ENCODE measurements around the gene OGDH.

The OGDH gene

DNA sequence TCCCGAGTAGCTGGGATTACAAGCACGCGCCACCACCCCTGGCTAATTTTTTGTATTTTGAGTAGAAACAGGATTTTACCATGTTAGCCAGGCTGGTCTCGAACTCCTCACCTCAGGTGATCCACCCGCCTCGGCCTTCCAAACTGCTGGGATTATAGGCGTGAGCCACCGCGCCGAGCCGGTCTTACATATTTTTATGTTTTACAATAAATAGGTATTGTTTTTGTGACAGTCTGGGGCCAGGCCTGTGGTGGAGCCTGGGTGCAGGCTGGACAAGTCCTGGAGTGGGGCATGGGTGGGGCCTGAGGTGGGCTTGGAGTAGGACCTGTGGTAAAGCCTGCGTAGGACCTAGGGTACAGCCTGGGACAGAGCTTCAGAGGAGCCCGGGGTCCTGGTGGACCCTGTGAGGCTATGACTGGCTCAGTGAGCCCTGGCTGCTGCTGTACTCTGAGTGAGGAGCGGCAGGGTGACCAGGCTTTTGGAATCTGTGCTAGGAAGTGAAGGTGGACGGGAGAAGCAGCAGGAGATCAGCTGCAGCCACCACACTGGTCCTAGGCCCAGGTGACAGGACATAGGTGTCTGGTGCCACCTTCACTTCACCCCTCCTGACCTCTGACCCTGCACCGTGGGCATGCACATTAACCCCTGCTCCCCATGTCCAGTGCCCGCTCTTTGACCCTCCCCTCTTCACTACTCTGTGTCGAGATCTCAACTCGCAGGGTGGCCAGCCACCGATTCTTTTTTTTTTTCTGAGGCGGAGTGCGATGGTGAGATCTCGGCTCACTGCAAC lies 132.6 kb downstream of the OGDH start:
- DNase-seq (ENCODE audit: low spot score): no peak

DNA sequence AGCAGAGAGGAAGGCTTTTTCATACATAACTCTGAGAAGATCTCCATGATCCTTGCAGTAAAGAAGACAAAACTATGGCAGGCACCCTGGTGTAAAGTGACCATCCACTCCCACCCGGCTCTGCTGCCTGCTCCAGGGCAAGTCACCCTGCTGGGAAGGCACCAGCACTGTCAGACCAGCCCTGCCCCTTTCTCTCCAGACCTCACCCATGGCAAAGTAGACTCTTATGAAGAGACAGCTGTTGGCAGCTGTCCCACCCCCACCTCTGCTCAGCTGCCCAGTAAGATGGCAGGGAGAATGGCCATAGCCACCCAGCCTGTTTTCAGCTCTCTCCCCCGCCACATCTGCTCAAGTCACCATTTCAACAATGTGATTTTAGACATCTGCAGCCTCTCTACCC lies 133.6 kb downstream of the OGDH start:
- no peak for DNase-seq (ENCODE audit: low spot score)

DNA sequence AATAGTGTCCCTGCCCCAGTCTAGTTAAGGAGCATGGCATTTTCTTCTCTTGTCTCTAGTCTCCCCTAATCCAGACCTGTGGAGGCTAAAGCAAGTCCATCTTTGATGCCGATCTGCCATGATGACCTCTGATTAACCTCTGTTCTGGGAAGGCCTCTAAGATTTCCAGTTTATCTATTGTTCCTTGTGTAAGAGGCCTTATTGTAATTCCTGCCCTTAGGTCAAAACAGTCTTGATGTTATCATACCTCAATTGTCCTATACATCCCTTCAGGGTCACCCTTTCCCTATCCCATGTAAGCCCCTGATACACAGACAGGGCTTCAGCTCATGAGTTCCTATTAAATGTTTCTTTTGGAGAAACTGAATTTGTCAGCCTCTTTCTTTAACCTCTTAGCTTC lies 137.3 kb downstream of the OGDH start:
- no peak for DNase-seq (ENCODE audit: low spot score)

DNA sequence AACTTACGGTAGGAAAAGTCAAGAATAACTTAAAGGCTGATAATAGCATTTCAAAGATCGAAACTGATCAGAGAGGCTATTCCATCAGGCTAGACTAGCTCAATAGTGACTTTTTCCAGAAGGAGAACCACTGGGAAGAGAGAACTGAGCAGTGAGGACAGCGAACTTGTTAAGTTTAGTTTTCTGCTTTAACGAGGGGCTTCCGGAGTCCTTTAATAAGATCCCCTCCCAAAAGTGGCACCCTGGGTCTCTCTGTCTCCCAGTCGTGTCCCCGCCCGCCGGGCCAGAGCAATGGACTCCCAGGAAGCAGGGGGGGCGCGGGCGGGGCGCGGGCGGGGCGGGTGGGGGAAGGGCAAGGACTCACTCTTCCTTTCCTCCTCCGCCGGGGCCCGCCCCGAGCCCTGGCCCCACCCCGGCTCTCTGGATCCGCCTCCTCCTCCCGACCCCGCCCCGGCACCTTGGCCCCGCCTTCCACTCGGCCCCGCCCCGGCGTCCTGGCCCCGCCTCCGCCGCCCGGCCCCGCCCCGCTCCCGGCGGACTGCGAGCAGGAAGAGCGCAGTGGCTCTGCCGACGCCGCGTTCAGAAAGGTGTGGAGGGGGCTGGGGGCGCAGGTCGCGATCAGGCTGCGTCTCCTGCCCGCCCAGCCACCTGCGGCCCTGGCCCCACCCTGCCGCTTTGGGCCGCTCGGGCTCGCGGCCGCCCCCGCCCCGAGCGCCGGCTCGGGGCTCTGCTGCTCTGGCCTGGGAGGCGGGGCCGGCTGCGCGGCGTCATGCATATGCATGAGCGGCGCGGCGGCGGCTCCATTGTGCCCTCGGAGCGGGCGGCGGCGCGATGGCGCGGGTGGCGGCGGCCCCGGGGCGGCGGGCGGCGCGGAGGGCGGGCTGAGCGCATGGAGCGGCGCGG lies 141.9 kb downstream of the OGDH start, which contains the start of gene ZMIZ2:
Gene ZMIZ2 (plus strand): TSS at position 803 of the 903 bp plus-strand sequence. CDS start 7,403 bp downstream, outside the sequence.
- DNase-seq (ENCODE audit: low spot score): peak; percentile 99

DNA sequence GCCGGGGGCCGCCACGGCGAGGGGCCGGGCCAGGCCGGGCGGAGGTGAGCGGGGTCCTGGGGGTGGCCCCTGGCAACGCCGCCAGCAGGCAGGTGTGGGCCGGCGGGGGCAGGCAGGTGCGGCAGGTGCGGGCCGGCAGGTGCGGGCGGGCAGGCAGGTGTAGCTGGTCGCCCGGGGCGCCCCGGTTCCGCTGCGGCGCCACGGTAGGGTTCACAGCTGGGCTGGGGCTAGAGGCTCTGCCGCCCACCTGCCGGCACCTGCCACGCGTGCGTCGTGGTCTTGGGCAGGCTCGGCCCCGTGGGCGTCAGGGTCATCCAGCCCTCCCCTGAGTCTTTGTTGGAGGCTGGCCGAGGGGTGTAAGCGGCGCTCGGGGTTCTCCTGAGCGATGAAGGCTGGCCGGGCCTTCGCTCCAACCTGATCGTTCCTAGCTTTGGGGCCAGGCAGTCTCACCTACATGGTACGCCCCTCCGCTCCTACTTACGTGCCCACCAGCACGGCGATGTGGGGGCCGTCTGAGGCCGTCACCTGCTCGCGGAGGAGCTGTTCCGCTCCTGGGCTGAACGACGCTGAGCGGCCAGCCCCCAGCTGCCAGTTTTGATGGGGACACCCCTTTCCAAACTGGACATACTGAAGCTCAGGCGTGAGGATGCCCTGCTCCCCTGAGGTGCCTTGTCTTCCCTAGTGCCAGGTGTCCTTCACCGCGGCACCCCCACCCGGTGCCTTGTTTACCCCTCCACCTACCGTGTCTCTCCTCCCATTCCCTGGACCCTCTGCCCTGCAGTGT lies 142.7 kb downstream of the OGDH start:
- peak; percentile 27 for DNase-seq (ENCODE audit: low spot score)

DNA sequence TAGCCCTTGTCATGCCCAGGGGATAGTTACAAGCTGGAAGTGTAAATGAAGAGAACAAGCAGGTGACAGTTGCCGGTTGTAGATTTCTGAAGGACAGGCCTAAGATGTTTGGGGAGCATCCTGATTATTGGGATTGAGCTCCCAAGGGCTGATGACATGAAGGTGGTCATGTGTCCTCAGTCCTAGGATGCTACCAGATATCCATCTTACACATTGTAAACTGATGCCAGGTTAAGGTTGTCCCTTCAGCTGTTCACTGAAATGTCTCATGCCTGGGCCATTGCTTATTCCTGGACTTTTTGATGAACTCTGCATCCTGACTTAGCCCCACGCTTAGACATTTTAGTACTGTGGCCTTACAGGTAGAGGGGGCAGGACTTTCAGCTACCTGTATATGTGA lies 143.6 kb downstream of the OGDH start:
- no peak for DNase-seq (ENCODE audit: low spot score)

DNA sequence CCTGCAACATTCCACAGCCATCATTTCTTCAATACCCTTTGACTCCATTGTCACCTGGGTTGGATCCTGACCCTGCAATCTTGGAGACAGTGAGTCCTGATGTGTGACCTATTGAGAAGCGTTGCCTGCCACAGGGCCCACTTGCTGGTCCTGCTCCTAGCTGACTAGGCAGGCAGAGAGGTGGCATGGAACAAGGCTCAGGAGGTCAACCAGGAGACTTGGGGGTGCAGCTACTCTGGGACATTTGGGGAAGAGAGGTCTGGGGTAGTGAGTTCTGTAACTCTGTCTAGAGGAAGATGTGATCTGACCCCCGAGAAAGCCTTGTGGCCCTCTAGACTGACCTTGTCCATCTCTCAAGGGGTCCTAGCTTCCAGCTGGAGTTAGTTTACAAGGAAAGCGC lies 144.0 kb downstream of the OGDH start:
- no peak for DNase-seq (ENCODE audit: low spot score)

DNA sequence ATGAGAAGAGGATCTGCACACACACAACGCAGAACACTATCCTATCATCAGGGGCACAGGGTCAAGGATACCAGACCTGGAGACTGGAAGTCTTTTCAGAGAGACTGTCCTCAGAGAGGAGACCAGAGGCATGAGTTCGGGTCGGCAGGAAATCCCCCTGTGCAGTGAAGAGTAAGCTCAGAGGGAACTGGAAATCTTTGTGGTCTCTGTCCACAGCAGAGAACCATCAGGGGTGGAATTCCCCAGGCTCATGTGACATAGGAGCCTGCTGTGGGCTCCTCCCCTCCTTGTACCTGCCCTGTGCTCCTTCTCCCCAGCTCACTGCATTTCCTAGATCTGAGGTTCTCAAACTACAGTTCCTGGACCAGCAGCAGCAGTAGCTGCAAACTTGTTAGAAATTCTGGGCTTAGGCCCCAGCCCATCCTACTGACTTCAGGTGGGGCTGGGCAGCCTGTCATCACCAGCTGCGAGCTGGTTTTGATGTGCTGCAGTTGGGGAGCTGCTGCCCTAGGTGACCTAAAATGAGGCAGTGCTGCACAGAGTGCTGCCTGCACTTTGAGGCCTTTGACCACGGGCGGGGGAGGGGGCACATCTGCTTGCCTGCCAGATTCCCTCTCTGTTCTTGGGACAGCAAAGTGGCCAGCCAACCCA lies 144.6 kb downstream of the OGDH start:
- peak; percentile 12 for DNase-seq (ENCODE audit: low spot score)

DNA sequence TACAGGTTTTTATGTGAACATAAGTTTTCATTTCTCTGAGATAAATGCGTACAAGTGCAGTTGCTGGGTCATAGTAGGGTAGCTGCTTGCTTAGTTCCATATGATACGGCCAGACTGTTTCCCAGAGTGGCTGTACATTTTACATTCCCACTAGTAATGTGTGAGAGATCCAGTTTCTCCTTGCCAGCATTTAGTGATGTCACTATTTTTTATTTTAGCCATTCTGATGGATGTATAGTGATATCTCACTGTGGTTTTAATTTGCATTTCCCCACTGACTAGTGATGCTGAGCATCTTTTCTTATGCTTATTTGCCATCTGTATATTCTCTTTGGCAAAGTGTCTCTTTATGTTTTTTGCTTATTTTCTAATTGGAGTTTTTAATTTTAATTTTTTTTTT lies 146.4 kb downstream of the OGDH start:
- no peak for DNase-seq (ENCODE audit: low spot score)

DNA sequence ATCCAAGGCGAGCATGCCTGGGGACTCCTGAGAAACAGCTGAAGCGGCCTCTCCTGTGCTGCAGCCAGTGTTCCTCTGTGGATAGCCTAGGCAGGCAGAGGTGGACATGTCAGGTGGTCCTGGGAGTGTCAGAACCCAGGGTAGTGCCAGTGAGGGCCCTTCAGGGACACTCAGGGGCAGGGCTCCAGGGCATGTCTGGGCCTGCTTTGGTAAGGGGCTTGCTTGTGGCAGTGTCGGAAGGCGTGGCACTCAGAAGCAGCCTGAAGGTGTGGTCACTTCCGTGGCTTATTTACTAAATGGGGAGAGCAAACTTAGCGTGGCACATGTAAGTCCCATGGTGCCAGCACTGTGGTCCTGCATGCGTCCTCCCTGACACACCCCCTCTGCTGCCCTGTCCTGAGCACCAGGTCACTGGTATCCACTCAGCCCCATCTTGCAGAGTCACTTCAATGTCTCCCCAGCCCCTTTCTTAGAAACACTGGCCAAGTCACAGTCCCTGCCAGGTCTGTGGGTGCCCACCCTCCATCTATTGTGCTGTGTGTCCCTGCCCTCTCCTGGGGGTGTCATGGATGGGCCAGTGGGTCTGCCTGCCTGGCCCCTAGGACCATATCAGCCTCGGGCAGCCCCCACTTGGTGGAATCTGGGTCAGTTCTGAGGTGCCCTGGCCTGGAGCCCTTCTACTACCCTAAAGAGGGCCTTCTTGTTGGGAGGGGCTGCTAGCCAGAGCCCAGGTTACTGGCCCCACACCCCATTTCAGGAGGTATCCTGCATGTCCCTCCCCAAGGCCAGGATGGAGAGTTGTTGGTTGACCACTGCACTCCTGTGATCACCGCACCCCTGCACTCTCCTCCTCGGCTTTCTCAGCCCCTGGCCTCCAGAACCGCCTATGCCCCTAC lies 148.6 kb downstream of the OGDH start:
- no peak for DNase-seq (ENCODE audit: low spot score)

DNA sequence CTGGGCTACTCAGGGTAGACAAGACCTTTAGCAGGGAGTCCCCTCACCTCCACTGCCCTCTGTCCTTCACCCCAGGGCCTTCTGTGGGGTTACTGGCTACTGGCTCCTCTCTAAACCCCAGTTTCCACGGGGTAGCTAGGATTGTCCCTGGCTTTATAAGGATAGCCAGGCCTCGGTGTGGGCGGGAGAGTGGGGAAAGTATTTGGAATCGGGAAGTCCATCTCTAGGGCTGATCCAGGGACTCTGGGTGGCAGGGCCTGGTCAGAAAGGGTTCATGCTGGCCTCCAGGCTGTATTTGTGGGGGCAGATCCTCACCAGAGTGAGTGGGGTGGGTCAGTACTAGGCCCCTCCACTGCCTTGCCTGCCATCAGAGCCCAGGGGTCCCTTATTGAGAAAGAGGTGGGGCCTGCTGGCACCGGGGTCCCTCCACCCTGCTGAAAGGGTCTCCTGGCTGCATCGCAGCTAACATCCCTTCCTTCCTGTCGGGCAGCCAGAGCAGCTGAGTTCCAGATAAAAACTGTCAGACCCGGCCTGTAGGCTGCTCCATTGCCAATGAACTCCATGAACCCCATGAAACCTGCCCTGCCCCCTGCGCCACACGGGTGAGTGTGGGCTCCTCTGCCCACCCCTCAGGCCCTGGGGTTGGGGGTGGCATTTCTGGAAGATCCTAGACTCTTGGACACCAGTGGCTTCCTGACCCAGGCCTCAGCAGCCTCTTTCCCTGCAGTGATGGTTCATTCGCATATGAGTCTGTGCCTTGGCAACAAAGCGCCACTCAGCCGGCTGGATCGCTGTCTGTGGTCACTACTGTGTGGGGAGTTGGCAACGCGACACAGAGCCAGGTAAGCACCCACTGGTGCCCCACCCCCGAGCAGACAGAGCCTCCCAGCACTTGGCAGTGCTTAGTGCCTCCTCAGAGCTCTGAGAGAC lies 149.5 kb downstream of the OGDH start:
- DNase-seq (ENCODE audit: low spot score): peak; percentile 24

DNA sequence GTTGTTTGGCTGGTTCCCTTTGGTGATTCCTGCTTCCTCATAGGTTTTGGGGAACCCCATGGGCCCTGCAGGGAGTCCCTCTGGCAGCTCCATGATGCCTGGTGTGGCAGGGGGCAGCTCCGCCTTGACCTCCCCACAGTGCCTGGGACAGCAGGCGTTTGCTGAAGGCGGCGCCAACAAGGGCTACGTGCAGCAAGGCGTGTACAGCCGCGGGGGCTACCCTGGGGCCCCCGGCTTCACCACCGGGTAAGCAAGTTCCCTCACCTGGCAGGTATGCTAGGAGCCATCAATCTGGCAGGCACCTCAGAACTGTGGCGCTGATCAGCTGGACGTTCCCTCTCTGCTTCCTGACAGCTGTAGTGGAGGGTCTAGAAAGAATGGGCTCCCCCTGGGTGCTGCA lies 150.5 kb downstream of the OGDH start:
- DNase-seq (ENCODE audit: low spot score): no peak

DNA sequence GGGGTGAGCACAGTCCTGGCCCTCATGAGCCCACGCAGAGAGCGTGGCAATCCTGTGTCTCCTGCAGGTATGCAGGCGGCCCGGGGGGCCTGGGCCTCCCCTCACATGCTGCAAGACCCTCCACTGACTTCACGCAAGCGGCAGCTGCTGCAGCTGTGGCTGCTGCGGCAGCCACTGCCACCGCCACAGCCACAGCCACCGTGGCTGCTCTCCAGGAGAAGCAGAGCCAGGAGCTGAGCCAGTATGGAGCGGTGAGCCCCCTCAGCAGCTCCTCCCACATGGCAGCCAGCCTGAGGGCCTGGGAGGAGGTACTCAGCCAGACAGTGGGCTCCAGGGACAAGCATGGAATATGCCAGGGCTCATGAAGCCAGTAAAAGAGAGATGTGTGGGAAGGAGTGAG lies 150.9 kb downstream of the OGDH start:
- peak; percentile 9 for DNase-seq (ENCODE audit: low spot score)

DNA sequence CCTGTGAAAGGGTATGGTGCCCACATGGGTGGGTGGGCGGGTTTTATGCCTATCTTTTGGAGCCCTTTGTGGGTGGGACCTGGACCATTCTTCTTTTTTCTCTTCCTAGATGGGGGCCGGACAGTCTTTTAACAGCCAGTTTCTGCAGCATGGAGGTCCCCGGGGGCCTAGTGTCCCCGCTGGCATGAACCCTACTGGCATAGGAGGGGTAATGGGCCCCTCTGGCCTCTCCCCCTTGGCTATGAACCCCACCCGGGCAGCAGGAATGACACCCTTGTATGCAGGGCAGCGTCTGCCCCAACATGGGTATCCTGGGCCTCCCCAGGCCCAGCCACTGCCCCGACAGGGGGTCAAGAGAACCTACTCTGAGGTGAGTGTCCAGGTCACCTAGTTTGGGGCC lies 151.3 kb downstream of the OGDH start:
- no peak for DNase-seq (ENCODE audit: low spot score)
